ENCODE results near the gene SHOX. TPM values are rescaled to one million over a fixed set of nuclear protein-coding genes. Genes with fewer than 3 reads are reported as not detected.

Gene SHOX
- total RNA-seq, 2 donors from 2014 or later, result 0.11 to 0.12 TPM

DNA sequence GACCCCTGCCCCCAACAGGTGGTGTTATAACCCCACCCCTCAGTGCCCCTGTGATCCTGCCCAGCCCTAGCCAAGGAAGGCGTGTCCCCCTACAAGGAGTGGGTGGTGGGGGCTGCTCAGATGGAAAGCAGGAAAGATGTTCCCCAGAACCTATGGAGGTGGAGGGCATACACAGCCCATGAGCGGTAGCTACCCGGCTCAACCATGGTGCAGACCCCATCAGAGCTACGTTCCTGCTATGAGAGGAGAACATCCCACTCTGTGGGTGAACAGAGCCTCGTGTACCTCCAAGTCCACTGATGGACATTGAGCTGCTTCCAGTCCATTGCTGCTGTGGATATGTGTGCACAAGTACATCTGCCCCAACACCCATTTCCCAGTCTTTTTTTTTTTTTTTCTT lies 71.1 kb downstream of the SHOX start:
- Histone ChIP-seq H3K9ac (ENCODE audit: low read depth in 2 of 2, low read length in 2 of 2) (no peak overlapping the region), H3K9me3 (no peaks in the 10 kb centered on the region), H3K4me3 (no peak overlapping the region), H3K4me1 (no peaks in the 10 kb centered on the region), H3K27me3 (no peaks in the 10 kb centered on the region), H3K36me3 (no peaks in the 10 kb centered on the region), H3K27ac (no peak overlapping the region)
- DNase-seq, result no peak
- intact Hi-C loops (cut with DNase I), result no loop called here
- TF ChIP-seq, protein P1, sequence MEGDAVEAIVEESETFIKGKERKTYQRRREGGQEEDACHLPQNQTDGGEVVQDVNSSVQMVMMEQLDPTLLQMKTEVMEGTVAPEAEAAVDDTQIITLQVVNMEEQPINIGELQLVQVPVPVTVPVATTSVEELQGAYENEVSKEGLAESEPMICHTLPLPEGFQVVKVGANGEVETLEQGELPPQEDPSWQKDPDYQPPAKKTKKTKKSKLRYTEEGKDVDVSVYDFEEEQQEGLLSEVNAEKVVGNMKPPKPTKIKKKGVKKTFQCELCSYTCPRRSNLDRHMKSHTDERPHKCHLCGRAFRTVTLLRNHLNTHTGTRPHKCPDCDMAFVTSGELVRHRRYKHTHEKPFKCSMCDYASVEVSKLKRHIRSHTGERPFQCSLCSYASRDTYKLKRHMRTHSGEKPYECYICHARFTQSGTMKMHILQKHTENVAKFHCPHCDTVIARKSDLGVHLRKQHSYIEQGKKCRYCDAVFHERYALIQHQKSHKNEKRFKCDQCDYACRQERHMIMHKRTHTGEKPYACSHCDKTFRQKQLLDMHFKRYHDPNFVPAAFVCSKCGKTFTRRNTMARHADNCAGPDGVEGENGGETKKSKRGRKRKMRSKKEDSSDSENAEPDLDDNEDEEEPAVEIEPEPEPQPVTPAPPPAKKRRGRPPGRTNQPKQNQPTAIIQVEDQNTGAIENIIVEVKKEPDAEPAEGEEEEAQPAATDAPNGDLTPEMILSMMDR (IDR thresholded peaks at IDR 0.05), result no peak

DNA sequence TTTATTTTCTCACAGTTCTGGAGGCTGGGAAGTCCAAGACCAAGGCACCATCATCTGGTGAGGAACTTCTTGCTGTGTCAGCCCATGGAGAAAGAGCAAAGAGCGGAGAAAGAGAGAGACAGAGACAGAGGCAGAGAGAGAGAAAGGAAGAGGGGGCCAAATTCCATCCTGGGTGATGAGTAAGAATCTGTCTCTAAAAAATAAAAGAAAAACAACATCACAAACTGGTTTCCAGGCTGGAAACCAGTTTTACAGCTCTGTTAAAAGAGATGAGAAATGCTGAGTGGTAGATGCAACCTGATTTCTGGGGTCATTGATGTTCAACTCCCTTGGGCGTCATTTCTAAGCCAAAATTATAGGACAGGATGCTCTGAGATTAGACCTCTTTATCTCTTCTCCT lies 72.9 kb downstream of the SHOX start:
- Histone ChIP-seq H3K27ac (no peak overlapping the region), H3K9me3 (no peaks in the 10 kb centered on the region), H3K4me3 (no peak overlapping the region), H3K9ac (ENCODE audit: low read depth in 2 of 2, low read length in 2 of 2) (no peak overlapping the region), H3K36me3 (no peaks in the 10 kb centered on the region), H3K27me3 (no peaks in the 10 kb centered on the region), H3K4me1 (no peaks in the 10 kb centered on the region)
- no peak for DNase-seq
- intact Hi-C loops (cut with DNase I), result no loop called here
- TF ChIP-seq, protein P1 (IDR thresholded peaks at IDR 0.05), result no peak

DNA sequence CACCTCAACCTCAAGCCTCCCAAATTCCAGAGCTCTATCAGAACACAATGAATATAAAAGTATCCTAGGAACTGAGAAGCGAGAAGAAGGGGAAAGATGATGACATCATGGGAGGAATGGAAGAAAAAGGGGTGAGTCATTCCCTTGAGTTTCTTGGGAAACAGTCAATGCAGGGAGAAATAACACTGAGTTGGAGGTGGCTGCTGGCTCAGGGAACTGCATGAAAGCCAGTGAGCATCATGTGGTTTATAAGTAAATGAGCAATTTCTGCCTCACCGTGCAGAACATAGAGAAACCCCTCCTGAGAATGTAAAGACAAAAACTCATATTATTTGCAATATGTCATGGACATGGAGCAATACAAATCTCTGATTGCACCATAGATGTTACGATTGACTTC lies 73.3 kb downstream of the SHOX start:
- Histone ChIP-seq H3K4me1 (no peaks in the 10 kb centered on the region), H3K9ac (ENCODE audit: low read depth in 2 of 2, low read length in 2 of 2) (no peak overlapping the region), H3K36me3 (no peaks in the 10 kb centered on the region), H3K9me3 (no peaks in the 10 kb centered on the region), H3K4me3 (no peak overlapping the region), H3K27me3 (no peaks in the 10 kb centered on the region), H3K27ac (no peak overlapping the region)
- intact Hi-C loops (cut with DNase I), result no loop called here
- DNase-seq, result no peak
- TF ChIP-seq, protein P1 (IDR thresholded peaks at IDR 0.05), result no peak

Other genes starting within 250 kb of the SHOX start
- 10 to 100 TPM in 1 of 2 donors, 1 to 10 TPM in 1; 8.7 to 22.9 TPM for gene PPP2R3B, start 243.9 kb upstream of the SHOX start, total RNA-seq

All from colonic mucosa (tissue), 4 donors.